WI38 (cell line): ENCODE data around the gene RIN3.

Experiments
- H3K4me3 ChIP-seq: 2 replicates; pipeline ENCODE4 v1.5.1; 2011; ENCODE audit warnings: low read depth, mild to moderate bottlenecking, control low read depth, low read length
- CTCF ChIP-seq: IDR thresholded peaks from 2 replicates; pipeline ENCODE4 v1.5.1; 2012; ENCODE audit warnings: low read depth, mild to moderate bottlenecking, control low read depth, low read length

Gene RIN3

GRCh38 chr14:92624764-92625163, 111.2 kb downstream of the RIN3 start:
- no peak for TF ChIP-seq CTCF
- no peak overlapping the region for H3K4me3 ChIP-seq

GRCh38 chr14:92625213-92625612, 111.6 kb downstream of the RIN3 start:
- H3K4me3 ChIP-seq, result no peak overlapping the region

GRCh38 chr14:92626041-92626440, 112.5 kb downstream of the RIN3 start:
- no peak for TF ChIP-seq CTCF
- no peak overlapping the region for H3K4me3 ChIP-seq

More at GRCh38 chr14:92625213-92625612, 111.6 kb downstream of the RIN3 start:
- no peak for TF ChIP-seq CTCF

- no peak for TF ChIP-seq CTCF
- no peak overlapping the region for H3K4me3 ChIP-seq
Measured at GRCh38 chr14:92627707-92628215, 114.2 kb downstream of the RIN3 start.

GRCh38 chr14:92628636-92629035, 115.1 kb downstream of the RIN3 start:
- H3K4me3 ChIP-seq, result no peak overlapping the region
- no peak for TF ChIP-seq CTCF

- TF ChIP-seq CTCF, result no peak
- H3K4me3 ChIP-seq, result no peak overlapping the region
Measured at GRCh38 chr14:92630367-92630766, 116.8 kb downstream of the RIN3 start.

- TF ChIP-seq CTCF, result no peak
- no peak overlapping the region for H3K4me3 ChIP-seq
Measured at GRCh38 chr14:92631098-92631497, 117.5 kb downstream of the RIN3 start.
